ENCODE data around the gene DOCK3. TPM values are rescaled to one million over a fixed set of nuclear protein-coding genes. Genes with fewer than 3 reads are reported as not detected.
"Not testable (repeated sequence)": the region's sequence is repeated elsewhere in the genome, so short reads cannot be mapped to it uniquely, and the experiment has no call there.

Gene DOCK3
- total RNA-seq, 2 experiments from 2014 or later: 1.9 to 2.1 TPM

DNA sequence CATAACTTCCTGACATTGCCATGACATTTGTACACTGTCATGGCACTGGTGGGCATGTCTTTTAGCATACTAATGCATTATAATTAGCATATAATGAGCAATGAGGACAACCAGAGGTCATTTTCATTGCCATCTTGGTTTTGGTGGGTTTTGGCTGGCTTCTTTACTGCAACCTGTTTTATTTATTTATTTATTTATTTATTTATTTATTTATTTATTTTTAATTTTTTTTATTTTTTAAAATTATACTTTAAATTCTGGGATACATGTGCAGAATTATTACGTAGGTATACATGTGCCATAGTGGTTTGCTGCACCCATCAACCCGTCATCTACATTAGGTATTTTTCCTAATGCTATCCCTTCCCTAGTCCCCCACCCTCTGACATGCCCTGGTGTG lies 156.3 kb downstream of the DOCK3 start:
- not testable (repeated sequence) for DNase-seq, H3K4me3 Mint-ChIP-seq, H3K4me1 Mint-ChIP-seq, H3K27me3 Mint-ChIP-seq, H3K27ac Mint-ChIP-seq, H3K36me3 Mint-ChIP-seq, H3K9me3 Mint-ChIP-seq

DNA sequence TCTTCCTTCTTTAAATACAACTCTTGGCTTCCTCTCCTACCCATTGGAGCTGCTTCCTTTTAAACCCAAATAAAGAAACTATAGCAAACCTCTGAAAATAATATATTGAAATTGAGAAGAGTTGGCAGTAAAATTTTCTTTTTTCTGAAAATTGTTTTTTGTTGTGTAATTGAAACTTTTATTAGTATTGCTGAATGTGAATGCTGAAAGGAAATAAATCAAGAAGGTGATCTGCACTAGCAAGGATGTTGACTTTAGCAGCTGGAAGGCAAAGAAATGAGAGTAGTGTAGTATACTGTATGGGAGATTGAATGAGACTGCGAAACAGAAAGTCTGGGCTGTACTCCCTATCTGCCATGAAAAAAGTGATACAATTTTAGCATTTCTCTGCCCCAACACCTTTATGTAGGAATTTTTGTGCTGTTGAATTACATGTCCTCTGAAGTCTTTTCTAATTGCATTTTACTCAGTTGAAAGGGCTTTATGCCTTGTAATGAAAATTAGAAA lies 166.3 kb downstream of the DOCK3 start:
- H3K27ac Mint-ChIP-seq: no peak overlapping the region
- no peaks in the 10 kb centered on the region for H3K9me3 Mint-ChIP-seq
- peaks cover 11% of the 10 kb centered on the region for H3K27me3 Mint-ChIP-seq
- H3K4me1 Mint-ChIP-seq: peaks cover 16% of the 10 kb centered on the region
- DNase-seq: no peak
- no peak overlapping the region for H3K4me3 Mint-ChIP-seq
- H3K36me3 Mint-ChIP-seq: no peaks in the 10 kb centered on the region

DNA sequence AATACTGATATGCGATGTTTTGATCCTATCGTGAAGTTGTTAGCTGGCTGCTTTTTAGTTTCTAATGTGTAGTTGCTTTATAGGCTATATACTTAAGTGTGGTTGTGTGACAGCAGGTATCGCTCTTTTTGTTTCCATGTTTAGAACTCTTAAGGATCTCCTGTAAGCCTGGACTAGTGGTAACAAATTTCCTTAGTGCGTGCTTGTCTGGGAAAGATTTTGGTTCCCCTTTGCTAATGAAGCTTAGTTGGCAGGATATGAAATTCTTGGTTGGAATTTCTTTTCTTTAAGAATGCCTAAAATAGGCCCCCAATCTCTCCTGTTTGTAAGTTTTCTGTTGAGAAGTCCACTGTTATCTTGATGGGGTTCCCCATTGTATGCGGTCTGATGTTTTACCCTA lies 173.6 kb downstream of the DOCK3 start:
- peaks cover 4% of the 10 kb centered on the region for H3K36me3 Mint-ChIP-seq
- no peak overlapping the region for H3K27ac Mint-ChIP-seq
- no peaks in the 10 kb centered on the region for H3K27me3 Mint-ChIP-seq
- no peak for DNase-seq
- peaks cover 9% of the 10 kb centered on the region for H3K9me3 Mint-ChIP-seq
- no peaks in the 10 kb centered on the region for H3K4me1 Mint-ChIP-seq
- no peak overlapping the region for H3K4me3 Mint-ChIP-seq

DNA sequence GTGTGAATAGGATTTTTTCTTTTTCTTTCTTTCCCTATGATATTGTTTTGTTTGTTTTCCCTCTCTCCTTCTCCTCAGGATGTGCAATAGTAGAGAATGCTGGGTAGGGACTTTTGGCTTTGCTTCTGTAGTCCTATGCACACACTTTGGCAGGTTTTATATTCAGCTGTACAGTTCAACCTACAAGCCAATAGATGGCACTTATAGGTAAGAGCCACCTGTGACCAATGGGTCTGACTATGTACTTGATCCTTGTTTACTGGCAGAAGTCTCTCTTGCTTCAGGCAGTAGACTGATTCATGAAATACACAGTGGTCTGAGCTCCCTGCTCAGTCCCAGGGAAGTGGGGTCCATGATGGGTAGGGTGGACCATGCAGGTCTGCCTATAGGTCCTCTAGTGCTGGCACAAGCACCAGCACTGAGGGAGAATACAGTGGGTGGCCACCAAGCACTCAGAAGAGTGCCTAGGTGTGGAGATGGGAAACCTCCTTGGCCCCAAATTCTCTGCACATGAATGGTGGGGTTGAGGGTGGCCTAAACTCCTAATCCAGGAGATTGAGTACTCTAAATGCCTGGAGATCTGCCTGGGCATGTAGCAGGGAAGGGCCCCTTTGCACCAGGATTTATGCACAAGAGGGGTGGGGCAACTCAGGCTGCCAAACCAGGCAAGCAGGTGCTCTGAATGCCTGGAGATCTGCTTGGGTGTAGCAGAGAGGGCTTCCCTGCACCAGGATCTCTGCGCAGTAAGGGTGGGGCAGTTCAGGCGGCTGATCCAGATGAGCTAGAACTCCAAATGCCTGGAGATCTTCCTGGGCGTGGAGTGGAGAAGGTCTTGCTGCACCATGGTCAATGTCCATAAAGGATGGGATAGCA lies 176.1 kb downstream of the DOCK3 start:
- H3K4me1 Mint-ChIP-seq: no peaks in the 10 kb centered on the region

DNA sequence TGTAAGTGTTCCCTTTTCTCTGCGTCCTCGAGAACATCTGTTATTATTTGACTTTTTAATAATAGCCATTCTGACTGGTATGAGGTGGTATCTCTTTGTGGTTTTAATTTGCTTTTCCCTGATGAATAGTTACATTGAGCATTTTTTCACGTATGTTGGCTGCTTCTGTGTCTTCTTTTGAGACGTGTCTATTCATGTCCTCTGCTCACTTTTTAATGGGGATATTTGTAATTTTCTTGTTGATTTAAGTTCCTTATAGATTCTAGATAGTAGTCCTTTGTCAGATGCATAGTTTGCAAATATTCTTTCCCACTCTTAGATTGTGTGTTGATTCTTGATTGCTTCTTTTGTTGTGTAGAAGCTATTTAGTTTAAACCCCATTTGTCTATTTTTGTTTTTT lies 179.2 kb downstream of the DOCK3 start:
- no peak for DNase-seq
- Mint-ChIP-seq H3K4me1 (no peaks in the 10 kb centered on the region), H3K27ac (no peak overlapping the region), H3K4me3 (no peak overlapping the region), H3K36me3 (no peaks in the 10 kb centered on the region), H3K9me3 (peaks cover 4% of the 10 kb centered on the region), H3K27me3 (no peaks in the 10 kb centered on the region)

More for the DNA sequence above, 176.1 kb downstream of the DOCK3 start:
- no peak for DNase-seq
- H3K27me3 Mint-ChIP-seq: no peaks in the 10 kb centered on the region
- H3K27ac Mint-ChIP-seq: no peak overlapping the region
- peaks cover 12% of the 10 kb centered on the region for H3K9me3 Mint-ChIP-seq
- H3K4me3 Mint-ChIP-seq: no peak overlapping the region
- H3K36me3 Mint-ChIP-seq: peaks cover 4% of the 10 kb centered on the region

DNA sequence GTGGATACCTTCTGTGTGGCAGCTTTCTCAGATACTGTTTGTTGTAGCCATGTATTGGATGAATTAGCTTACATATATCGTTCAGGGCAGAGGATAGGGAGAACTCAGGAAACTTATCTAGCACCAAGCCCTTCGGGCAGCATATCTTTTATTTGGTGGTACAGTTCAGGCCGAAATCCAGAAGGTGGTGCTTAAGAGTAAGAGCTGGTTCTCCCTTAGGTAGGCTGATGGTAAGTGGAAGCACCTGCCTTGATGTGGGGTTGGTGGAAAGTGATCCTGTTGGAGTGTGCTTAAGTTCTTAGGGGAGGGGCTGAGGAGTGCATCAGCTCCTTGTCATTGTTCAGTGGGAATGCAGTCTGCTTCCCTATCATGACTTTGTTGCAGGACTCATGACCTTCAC lies 187.5 kb downstream of the DOCK3 start:
- H3K9me3 Mint-ChIP-seq: peaks cover 2% of the 10 kb centered on the region
- H3K36me3 Mint-ChIP-seq: no peaks in the 10 kb centered on the region
- H3K27me3 Mint-ChIP-seq: no peaks in the 10 kb centered on the region
- no peaks in the 10 kb centered on the region for H3K4me1 Mint-ChIP-seq
- H3K27ac Mint-ChIP-seq: no peak overlapping the region
- no peak for DNase-seq
- no peak overlapping the region for H3K4me3 Mint-ChIP-seq

DNA sequence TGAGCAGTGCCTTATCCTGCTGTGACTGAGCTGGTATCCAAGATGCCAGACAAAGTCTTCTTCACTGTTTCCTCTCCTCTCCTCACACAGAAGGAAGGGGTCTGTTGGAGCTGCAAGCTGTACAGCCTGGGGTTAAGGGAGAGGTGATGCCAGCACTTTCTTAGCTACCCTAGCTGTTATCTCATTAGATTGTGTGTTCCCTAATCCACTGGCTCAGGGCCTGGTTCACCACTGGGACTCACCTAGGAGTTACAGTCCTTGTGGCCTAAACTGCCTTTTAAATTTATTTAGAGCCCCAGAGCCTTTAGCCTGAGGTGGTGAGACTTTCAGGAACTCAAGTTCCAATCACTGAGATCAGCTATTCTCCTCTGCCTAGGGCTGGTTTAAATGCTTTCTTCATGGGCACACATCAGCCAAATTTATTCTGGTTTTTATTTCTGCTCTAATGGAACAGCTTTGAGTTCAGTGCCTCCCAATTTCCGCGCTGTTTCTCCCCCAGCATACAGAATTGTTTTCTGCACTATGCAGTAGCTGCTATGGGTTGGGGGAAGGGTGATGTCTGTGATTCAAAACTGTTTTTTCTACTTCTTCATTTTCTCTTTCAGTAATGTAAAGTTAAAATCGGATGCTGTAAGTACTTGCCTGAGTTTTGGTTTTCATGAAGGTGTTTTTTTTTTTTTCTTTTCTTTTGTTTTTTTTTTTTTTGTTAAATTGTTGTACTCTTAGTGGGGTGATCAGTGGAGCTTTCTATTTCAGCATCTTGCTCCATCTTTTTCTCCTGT lies 198.8 kb downstream of the DOCK3 start:
- peaks cover 7% of the 10 kb centered on the region for H3K9me3 Mint-ChIP-seq
- peaks cover 39% of the 10 kb centered on the region for H3K27me3 Mint-ChIP-seq
- H3K27ac Mint-ChIP-seq: no peak overlapping the region
- DNase-seq: no peak
- H3K4me1 Mint-ChIP-seq: no peaks in the 10 kb centered on the region
- H3K36me3 Mint-ChIP-seq: peaks cover 2% of the 10 kb centered on the region
- H3K4me3 Mint-ChIP-seq: no peak overlapping the region

DNA sequence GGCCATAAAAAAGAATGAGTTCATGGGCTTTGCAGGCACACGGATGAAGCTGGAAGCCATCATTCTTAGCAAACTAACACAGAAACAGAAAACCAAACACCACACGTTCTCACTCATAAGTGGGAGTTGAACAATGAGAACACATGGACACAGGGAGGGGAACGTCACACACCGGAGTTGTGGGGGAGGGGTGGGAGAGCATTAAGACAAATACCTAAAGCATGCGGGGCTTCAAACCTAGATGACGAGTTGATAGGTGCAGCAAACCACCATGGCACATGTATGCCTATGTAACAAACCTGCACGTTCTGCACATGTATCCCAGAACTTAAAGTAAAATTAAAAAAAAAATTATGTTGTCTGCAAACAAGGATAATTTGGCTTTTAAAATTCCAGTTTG lies 200.1 kb downstream of the DOCK3 start:
- H3K27ac Mint-ChIP-seq, H3K4me3 Mint-ChIP-seq, H3K36me3 Mint-ChIP-seq, H3K9me3 Mint-ChIP-seq, DNase-seq, H3K4me1 Mint-ChIP-seq: not testable (repeated sequence)
- H3K27me3 Mint-ChIP-seq: peaks cover 35% of the 10 kb centered on the region

DNA sequence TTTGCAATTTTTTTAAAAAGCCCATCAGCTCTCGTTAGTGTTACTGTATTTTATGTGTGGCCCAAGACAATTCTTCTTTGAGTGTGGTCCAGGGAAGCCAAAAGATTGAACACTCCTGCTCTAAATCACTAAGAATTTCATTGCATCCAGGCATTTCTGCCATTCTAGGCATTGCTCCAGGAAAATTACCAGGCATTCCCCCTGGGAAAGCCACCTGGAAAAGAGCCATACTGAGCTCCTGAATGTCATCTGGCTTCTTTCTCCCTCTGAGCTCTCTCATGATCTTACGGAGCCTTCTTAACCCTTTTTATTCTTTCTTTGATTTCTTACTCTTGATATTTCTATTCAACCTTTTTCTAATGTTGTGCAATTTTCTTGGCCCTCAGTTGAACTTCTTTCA lies 202.2 kb downstream of the DOCK3 start:
- H3K4me1 Mint-ChIP-seq: no peaks in the 10 kb centered on the region
- no peak overlapping the region for H3K27ac Mint-ChIP-seq
- no peak for DNase-seq
- H3K36me3 Mint-ChIP-seq: no peaks in the 10 kb centered on the region
- no peaks in the 10 kb centered on the region for H3K9me3 Mint-ChIP-seq
- H3K27me3 Mint-ChIP-seq: peaks cover 18% of the 10 kb centered on the region
- H3K4me3 Mint-ChIP-seq: no peak overlapping the region

DNA sequence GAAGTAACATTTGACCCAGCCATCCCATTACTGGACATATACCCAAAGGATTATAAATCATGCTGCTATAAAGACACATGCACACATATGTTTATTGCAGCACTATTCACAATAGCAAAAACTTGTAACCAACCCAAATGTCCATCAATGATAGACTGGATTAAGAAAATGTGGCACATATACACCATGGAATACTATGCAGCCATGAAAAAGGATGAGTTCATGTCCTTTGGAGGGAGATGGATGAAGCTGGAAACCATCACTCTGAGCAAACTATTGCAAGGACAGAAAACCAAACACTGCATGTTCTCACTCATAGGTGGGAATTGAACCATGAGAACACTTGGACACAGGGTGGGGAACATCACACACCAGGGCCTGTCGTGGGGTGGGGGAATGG lies 208.0 kb downstream of the DOCK3 start:
- H3K4me1 Mint-ChIP-seq, H3K4me3 Mint-ChIP-seq, H3K9me3 Mint-ChIP-seq, DNase-seq, H3K27me3 Mint-ChIP-seq, H3K36me3 Mint-ChIP-seq, H3K27ac Mint-ChIP-seq: not testable (repeated sequence)

DNA sequence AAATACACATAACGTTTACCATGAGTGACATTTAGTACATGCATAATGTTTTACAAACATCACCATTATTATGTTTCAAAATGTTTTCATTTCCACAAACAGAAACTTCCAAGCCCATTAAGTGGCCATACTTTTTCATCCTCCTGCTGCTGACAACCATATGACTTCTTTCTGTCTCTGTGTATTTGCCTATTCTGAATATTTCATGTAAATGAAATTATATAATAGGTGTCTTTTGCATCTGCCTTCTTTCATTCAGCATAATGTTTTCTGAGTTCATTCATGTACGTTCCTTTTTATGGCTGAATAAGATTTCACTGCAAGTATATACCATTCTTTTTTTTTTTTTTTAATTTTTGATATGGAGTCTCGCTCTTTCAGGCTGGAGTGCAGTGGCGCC lies 209.0 kb downstream of the DOCK3 start:
- Mint-ChIP-seq H3K27me3 (peaks cover 4% of the 10 kb centered on the region), H3K36me3 (no peaks in the 10 kb centered on the region), H3K4me3 (no peak overlapping the region), H3K27ac (no peak overlapping the region), H3K9me3 (peaks cover 3% of the 10 kb centered on the region), H3K4me1 (no peaks in the 10 kb centered on the region)
- DNase-seq: no peak

DNA sequence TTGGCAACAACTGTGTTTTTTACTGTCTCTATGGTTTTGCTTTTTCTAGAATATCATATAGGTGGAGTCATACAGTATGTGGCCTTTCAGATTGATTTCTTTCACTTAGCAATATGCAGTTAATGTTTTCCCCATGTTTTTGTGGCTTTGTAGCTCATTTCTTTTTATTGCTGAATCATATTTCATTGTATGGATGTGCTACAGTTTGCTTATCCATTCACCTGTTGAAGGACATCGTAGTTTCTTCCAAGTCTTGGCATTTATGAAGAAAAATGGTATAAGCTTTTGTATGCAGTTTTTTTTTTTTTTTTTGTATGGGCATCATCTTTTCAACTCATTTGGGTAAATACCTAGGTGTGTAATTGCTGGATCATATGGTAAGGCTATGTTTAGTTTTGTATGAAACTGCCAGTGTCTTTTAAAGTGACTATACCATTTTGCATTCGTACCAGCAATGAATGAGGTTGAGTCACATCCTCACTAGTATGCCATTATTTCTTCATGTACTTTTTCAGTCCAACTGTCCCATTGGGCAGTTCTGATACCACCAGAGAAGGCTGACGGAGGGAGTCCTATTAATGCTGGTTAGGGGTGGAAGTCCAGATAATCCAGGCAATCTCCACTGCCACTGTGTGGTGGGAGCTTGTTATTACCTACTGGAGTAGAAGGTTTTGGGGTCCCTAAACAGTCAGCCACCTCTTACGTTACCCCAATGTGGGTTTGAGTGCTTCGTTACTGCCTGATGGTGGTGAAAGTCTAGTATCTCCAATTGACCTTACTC lies 210.5 kb downstream of the DOCK3 start:
- H3K4me1 Mint-ChIP-seq: no peaks in the 10 kb centered on the region
- no peak overlapping the region for H3K27ac Mint-ChIP-seq
- H3K27me3 Mint-ChIP-seq: no peaks in the 10 kb centered on the region
- no peaks in the 10 kb centered on the region for H3K36me3 Mint-ChIP-seq
- H3K9me3 Mint-ChIP-seq: peaks cover 4% of the 10 kb centered on the region
- no peak overlapping the region for H3K4me3 Mint-ChIP-seq
- no peak for DNase-seq

DNA sequence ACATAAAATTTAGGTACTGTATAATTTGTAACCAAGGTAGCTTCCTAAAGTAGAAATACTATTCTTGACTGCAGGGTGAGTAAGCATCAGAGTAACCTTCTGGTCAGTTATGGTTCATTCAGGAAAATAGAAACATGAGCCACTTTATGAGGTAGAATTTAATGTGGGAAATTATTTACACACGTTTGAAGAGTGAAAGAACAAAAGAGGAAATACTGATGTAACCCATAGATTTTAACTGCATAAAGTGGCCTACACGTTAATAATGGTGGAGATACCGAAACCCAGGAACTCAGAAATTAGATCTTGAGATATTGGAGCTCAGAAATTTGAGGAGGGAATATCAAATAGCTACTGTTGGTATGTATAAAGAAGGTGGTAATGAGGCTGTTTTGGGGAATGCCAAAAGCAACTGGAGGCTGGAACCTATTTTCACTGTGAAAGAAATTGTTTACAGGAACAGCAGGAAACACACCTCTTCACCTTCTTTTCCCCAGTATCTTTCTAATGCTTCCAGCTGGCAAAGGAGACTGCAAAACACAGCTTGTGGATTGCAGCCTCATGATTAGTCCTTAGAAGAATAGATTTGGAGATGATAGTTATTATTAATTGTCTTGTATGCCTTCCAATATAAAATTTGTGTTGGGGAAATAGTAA lies 216.1 kb downstream of the DOCK3 start:
- no peak overlapping the region for H3K27ac Mint-ChIP-seq
- DNase-seq: no peak
- H3K4me3 Mint-ChIP-seq: no peak overlapping the region
- H3K9me3 Mint-ChIP-seq: peaks cover 14% of the 10 kb centered on the region
- H3K4me1 Mint-ChIP-seq: no peaks in the 10 kb centered on the region
- H3K27me3 Mint-ChIP-seq: peaks cover 3% of the 10 kb centered on the region
- H3K36me3 Mint-ChIP-seq: peaks cover 8% of the 10 kb centered on the region

DNA sequence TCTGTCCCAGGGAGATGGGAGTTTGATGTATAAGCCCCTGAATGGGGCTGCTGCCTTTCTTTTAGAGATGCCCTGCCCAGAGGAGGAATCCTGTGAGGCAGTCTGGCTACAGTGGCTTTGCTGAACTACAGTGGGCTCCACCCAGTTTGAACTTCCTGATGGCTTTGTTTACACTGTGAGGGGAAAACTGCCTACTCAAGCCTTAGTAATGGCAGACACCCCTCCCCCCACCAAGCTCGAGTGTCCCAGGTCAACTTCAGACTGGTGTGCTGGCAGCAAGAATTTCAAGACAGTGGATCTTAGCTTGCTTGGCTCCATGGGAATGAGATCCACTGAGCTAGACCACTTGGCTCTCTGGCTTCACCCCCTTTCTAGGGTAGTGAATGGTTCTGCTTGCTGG lies 226.4 kb downstream of the DOCK3 start:
- not testable (repeated sequence) for H3K27ac Mint-ChIP-seq, DNase-seq, H3K4me3 Mint-ChIP-seq, H3K27me3 Mint-ChIP-seq, H3K9me3 Mint-ChIP-seq, H3K4me1 Mint-ChIP-seq, H3K36me3 Mint-ChIP-seq
